Middle frontal gyrus (tissue), 1 donor: Measurements from ENCODE around the gene ARL4C.

ENCODE experiments used
- DNase-seq: peaks from one replicate; pipeline ENCODE4 v3.0.0-alpha.2; 2015; ENCODE audit warnings: low spot score; ENCODE audit errors: extremely low spot score

Gene ARL4C

GRCh38 chr2:234500394-234501006, 3.6 kb upstream of the ARL4C start:
- no peak for DNase-seq

- DNase-seq = no peak
Measured at GRCh38 chr2:234497594-234498235, 834 bp upstream of the ARL4C start.

- no peak for DNase-seq
Measured at GRCh38 chr2:234496055-234496834, 636 bp downstream of the ARL4C start.

GRCh38 chr2:234495251-234496054, 1.4 kb downstream of the ARL4C start:
- DNase-seq = no peak

- DNase-seq = no peak
Measured at GRCh38 chr2:234494361-234495250, 2.3 kb downstream of the ARL4C start.

GRCh38 chr2:234493796-234494195, 3.1 kb downstream of the ARL4C start:
- DNase-seq = no peak

GRCh38 chr2:234492717-234493485, 4.0 kb downstream of the ARL4C start:
- DNase-seq = no peak

GRCh38 chr2:234491897-234492296, 5.0 kb downstream of the ARL4C start:
- DNase-seq = no peak

- DNase-seq = no peak
Measured at GRCh38 chr2:234491281-234491680, 5.6 kb downstream of the ARL4C start.

GRCh38 chr2:234490271-234491091, 6.4 kb downstream of the ARL4C start:
- peak; percentile 52 for DNase-seq

- DNase-seq = no peak
Measured at GRCh38 chr2:234488913-234489451, 7.9 kb downstream of the ARL4C start.

- no peak for DNase-seq
Measured at GRCh38 chr2:234488486-234488885, 8.4 kb downstream of the ARL4C start.

GRCh38 chr2:234487356-234487755, 9.5 kb downstream of the ARL4C start:
- DNase-seq = no peak

- no peak for DNase-seq
Measured at GRCh38 chr2:234483568-234484251, 13.2 kb downstream of the ARL4C start.

GRCh38 chr2:234481301-234481700, 15.6 kb downstream of the ARL4C start:
- DNase-seq = no peak

GRCh38 chr2:234480337-234480736, 16.5 kb downstream of the ARL4C start:
- no peak for DNase-seq

GRCh38 chr2:234479465-234479864, 17.4 kb downstream of the ARL4C start:
- DNase-seq = no peak
